Neutrophil (primary cell): ENCODE measurements around the gene ANKRD7.

Experiments
- H3K27ac ChIP-seq: fragments of 200-600 bp; sonication (generic); 2 replicates; pipeline ENCODE4 v1.5.1; 2016; ENCODE audit warnings: mild to moderate bottlenecking, moderate library complexity
- H3K27me3 ChIP-seq: fragments of 200-600 bp; sonication (generic); 2 replicates; pipeline ENCODE4 v1.6.0; 2016; ENCODE audit warnings: mild to moderate bottlenecking
- H3K36me3 ChIP-seq: fragments of 200-600 bp; sonication (generic); 2 replicates; pipeline ENCODE4 v1.5.1; 2017
- H3K4me1 ChIP-seq, 2 experiments: fragments of 200-600 bp in 1 of 2; sonication (generic) in 1 of 2; 1 replicate in 1 of 2; 2 replicates in 1 of 2; pipeline versions ENCODE4 v1.5.1 to v1.6.1; 2013 to 2016; ENCODE audit warnings: low read depth in 1 of 2, low read length in 1 of 2, mild to moderate bottlenecking in 1 of 2, moderate library complexity in 1 of 2; ENCODE audit not compliant: control insufficient read depth in 1 of 2, insufficient read depth in 1 of 2
- H3K4me3 ChIP-seq, 2 experiments: fragments of 200-600 bp in 1 of 2; sonication (generic) in 1 of 2; 1 replicate in 1 of 2; 2 replicates in 1 of 2; pipeline ENCODE4 v1.5.1; 2013 to 2016; ENCODE audit warnings: low read depth in 1 of 2, low read length in 1 of 2, mild to moderate bottlenecking in 1 of 2, moderate library complexity in 1 of 2
- H3K9me3 ChIP-seq: fragments of 200-600 bp; sonication (generic); 2 replicates; pipeline ENCODE4 v1.5.1; 2016
- TF ChIP-seq, protein P1 (sequence below): fragments of 200-600 bp; sonication (generic); IDR thresholded peaks from 2 replicates; pipeline ENCODE4 v1.5.1; 2016; ENCODE audit warnings: antibody characterized with exemption

The ANKRD7 gene, protein sequence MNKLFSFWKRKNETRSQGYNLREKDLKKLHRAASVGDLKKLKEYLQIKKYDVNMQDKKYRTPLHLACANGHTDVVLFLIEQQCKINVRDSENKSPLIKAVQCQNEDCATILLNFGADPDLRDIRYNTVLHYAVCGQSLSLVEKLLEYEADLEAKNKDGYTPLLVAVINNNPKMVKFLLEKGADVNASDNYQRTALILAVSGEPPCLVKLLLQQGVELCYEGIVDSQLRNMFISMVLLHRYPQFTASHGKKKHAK

DNA sequence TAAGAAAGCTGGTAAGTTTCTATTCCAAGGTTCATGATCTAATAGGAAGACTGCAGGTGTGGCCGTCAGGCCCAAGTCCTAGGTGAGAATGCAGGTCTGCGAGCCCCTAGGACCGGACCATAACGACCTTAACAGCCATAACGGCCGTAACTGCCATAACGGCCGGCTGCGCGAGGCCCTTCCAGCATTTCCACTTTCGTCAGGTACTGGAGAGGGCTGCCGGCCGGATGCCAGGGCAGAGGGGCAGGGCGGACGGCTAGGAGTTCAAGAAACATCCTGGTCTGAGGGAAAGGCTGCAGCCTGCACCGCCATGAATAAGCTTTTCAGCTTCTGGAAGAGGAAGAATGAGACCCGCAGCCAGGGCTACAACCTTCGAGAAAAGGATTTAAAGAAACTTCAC lies at the start of gene ANKRD7:
ANKRD7 (plus strand) TSS at position 184 of the 400 bp plus-strand sequence; CDS start at position 311, 127 bp downstream.
- H3K4me1 ChIP-seq: no peaks in the 10 kb centered on the region
- H3K27me3 ChIP-seq: no peaks in the 10 kb centered on the region
- TF ChIP-seq, protein P1, sequence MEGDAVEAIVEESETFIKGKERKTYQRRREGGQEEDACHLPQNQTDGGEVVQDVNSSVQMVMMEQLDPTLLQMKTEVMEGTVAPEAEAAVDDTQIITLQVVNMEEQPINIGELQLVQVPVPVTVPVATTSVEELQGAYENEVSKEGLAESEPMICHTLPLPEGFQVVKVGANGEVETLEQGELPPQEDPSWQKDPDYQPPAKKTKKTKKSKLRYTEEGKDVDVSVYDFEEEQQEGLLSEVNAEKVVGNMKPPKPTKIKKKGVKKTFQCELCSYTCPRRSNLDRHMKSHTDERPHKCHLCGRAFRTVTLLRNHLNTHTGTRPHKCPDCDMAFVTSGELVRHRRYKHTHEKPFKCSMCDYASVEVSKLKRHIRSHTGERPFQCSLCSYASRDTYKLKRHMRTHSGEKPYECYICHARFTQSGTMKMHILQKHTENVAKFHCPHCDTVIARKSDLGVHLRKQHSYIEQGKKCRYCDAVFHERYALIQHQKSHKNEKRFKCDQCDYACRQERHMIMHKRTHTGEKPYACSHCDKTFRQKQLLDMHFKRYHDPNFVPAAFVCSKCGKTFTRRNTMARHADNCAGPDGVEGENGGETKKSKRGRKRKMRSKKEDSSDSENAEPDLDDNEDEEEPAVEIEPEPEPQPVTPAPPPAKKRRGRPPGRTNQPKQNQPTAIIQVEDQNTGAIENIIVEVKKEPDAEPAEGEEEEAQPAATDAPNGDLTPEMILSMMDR: no peak
- H3K36me3 ChIP-seq: no peaks in the 10 kb centered on the region
- no peak within 1 kb of the TSS for H3K4me3 ChIP-seq
- no peak within 1 kb of the TSS for H3K27ac ChIP-seq
- no peaks in the 10 kb centered on the region for H3K9me3 ChIP-seq

GRCh38 chr7:118175740-118176139 lies 48.8 kb upstream of the ANKRD7 start:
- Histone ChIP-seq H3K4me3 (no peak overlapping the region), H3K27me3 (peaks cover 41% of the 10 kb centered on the region), H3K36me3 (no peaks in the 10 kb centered on the region)

DNA sequence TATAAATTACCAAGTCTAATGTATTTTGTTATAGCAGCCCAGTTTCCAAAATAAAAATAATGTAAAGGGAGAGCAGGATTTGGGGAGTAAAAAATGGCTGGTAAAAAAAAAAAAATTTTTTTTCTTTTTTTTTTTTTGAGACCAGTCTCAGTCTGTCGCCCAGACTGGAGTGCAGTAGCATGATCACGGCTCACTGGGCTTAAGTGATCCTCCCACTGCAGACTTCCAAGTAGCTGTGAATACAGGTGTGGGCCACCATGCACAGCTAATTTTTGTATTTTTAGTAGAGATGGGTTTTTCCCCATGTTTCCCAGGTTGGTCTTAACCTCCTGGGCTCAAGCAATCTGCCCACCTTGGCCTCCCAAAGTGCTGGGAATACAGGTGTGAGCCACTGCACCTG lies 45.3 kb upstream of the ANKRD7 start:
- H3K27me3 ChIP-seq: peaks cover 10% of the 10 kb centered on the region
- H3K27ac ChIP-seq: no peak overlapping the region
- TF ChIP-seq, protein P1: no peak
- H3K9me3 ChIP-seq: no peaks in the 10 kb centered on the region
- H3K4me3 ChIP-seq: no peak overlapping the region
- H3K4me1 ChIP-seq: peaks cover 5 to 13% of the 10 kb centered on the region in 2 experiments
- H3K36me3 ChIP-seq: no peaks in the 10 kb centered on the region

More at GRCh38 chr7:118175740-118176139, 48.8 kb upstream of the ANKRD7 start:
- TF ChIP-seq, protein P1: no peak
- Histone ChIP-seq H3K27ac (no peak overlapping the region), H3K4me1 (no peaks in the 10 kb centered on the region), H3K9me3 (no peaks in the 10 kb centered on the region)

GRCh38 chr7:118182593-118183427 lies 41.7 kb upstream of the ANKRD7 start:
- TF ChIP-seq, protein P1: no peak
- H3K4me1 ChIP-seq: peaks cover 5 to 22% of the 10 kb centered on the region in 2 experiments
- H3K27ac ChIP-seq: peak overlapping the region; percentile 93
- H3K4me3 ChIP-seq: peak overlapping the region; percentile 79 to 89
- H3K27me3 ChIP-seq: no peaks in the 10 kb centered on the region
- no peaks in the 10 kb centered on the region for H3K9me3 ChIP-seq
- H3K36me3 ChIP-seq: peaks cover 4% of the 10 kb centered on the region

GRCh38 chr7:118183428-118183785 lies 41.1 kb upstream of the ANKRD7 start:
- Histone ChIP-seq H3K27ac (peak overlapping the region; percentile 93), H3K9me3 (no peaks in the 10 kb centered on the region), H3K4me1 (peaks cover 5 to 22% of the 10 kb centered on the region in 2 experiments), H3K4me3 (peak overlapping the region; percentile 79 to 89), H3K27me3 (no peaks in the 10 kb centered on the region), H3K36me3 (peaks cover 10% of the 10 kb centered on the region)
- TF ChIP-seq, protein P1: no peak
